Measurements from ENCODE around the gene NAT8L.
"Not testable (repeated sequence)": the region's sequence is repeated elsewhere in the genome, so short reads cannot be mapped to it uniquely, and the experiment has no call there.

NAT8L gene, protein sequence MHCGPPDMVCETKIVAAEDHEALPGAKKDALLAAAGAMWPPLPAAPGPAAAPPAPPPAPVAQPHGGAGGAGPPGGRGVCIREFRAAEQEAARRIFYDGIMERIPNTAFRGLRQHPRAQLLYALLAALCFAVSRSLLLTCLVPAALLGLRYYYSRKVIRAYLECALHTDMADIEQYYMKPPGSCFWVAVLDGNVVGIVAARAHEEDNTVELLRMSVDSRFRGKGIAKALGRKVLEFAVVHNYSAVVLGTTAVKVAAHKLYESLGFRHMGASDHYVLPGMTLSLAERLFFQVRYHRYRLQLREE

DNA sequence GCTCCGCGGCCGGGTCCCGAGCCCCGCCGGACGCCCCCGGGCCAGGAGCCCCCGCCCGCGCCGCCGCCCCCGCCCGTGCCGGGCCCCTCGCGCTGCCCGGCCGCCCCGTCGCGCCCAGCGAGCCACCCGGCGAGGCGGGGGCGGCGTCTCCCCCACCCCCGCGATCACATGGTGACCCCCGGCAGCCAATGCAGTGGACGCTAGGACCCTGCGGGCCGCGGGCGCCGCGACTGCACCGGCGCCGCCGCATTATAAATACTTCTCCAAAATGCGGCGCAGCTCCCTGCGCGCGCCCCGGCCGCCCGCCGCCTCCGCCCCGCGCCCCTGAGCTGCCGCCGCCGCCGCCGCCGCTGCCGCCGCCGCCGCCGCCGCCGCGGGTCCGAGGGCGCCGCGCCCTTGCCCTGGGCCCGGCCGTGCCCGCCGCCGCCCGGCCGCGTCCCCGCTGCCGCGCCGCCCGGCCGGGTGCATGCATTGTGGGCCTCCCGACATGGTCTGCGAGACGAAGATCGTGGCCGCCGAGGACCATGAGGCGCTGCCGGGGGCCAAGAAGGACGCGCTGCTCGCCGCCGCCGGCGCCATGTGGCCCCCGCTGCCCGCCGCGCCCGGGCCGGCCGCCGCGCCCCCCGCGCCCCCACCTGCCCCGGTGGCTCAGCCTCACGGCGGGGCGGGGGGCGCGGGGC is at the start of gene NAT8L:
Gene NAT8L (plus strand): TSS at position 282 of the 680 bp plus-strand sequence. CDS start 185 bp downstream, at position 467.
- DNase-seq (ENCODE audit: low read depth, low spot score), result no peak

DNA sequence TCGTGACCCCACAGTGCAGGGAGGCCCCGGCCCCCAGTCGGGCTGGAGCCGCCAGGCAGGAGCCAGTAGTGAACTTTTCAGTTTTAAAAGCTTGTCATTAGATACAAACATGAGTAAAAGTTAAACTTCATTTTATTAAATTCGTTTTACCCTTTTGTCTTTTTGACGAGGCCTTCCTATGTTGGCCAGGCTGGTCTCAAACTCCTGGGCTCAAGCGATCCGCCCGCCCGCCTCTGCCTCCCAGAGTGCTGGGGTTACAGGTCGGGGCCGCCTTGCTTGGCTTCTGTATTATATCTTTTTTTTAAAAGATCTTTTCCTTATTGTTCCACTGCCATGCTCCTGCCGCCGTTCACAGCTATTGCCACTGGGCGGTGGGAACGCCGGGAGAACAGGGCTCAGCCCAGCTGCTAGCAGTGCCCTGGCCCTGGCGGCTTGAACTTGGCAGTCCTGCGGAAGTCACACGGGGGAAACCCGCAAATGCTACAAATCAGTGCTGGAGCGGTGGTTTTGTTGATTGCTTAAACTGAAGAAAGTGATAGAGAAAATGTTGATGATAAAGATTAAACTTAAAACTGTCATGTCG is 49.4 kb upstream of the NAT8L start:
- DNase-seq (ENCODE audit: low read depth, low spot score), result no peak

DNA sequence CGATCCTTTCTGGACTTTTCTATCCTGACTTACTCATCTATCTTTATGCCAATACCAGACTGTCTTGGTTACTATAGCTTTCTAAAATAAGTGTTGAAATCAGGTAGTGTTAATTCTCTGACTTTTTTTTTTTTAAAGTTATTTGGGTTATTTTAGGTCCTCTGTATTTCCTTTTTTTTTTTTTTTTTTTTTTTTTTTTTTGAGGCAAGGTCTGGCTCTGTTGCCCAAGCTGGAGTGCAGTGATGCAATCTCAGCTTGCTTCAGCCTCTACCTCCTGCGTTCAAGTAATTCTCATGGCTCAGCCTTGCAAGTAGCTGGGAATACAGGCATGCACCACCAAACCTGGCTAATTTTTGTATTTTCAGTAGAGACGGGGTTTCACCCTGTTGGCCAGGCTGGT is 47.5 kb upstream of the NAT8L start:
- no peak for DNase-seq (ENCODE audit: low read depth, low spot score)

DNA sequence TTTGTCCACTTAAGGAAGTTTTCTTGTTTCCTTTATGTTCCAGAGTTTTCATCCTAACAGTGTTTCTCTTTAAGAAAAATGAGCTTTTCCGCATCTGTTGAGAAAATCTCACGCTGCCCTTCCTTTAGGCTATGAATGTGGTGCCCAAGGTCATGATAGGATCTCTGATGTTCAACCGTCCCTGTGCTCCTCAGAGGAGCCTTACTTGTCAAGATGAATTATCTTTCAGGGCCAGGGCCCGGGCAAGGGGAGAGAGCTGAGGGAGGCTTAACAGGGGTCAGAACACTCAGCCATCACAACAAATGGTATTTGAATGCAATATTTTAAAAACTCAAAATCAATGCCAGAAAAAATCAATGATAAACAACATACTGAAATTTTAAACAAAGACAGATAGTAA is 44.1 kb upstream of the NAT8L start:
- DNase-seq (ENCODE audit: low read depth, low spot score), result no peak

DNA sequence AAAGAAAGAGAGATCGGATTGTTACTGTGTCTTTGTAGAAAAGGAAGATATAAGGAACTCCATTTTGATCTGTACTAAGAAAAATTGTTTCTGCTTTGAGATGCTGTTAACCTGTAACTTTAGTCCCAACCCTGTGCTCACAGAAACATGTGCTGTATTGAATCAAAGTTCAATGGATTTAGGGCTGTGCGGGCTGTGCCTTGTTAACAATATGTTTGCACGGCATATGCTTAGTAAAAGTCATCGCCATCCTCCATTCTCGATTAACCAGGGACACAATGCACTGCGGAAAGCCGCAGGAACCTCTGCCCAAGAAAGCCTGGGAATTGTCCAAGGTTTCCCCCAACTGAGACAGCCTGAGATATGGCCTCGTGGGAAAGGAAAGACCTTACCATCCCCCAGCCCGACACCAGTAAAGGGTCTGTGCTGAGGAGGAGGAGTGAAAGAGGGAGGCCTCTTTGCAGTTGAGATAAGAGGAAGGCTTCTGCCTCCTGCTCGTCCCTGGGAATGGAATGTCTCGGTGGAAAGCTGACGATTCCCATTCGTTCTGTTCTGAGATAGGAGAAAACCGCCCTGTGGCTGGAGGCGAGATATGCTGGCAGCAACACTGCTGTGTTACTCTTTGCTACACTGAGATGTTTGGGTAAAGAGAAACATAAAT is 37.6 kb upstream of the NAT8L start:
- not testable (repeated sequence) for DNase-seq (ENCODE audit: low read depth, low spot score)

DNA sequence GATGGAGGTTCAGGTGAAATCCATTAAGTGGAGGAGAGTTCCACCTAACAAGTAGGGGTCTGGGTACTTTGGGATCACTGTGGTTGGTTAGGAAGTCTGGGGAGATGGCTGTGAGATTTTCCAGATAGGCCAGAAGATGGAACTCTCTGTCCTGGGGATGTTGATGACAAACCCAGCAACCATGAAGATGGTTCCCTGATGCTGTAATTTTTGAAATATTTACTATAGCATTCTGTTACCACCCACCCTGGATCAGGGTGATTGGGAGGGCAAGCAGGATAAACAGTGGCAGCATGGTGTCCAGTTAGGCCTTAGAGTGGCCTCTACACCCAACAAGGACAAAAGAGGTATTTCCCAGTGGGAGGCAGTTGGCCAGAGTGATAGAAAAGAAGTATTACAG is 34.4 kb upstream of the NAT8L start:
- DNase-seq (ENCODE audit: low read depth, low spot score), result no peak

DNA sequence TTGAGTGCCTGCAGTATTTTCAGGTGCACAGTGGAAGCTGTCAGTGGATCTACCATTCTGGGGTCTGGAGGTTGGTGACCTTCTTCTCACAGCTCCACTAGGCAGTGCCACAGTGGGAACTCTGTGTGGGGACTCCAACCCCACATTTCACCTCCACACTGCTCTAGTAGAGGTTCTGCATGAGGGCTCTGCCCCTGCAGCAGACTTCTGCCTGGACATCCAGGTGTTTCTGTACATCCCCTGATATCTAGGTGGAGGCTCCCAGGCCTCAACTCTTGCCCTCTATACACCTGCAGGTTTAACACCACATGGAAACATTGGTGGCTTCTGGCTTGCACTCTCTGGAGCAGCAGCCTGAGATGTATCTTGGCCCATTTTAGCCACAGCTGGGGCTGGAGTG is 33.3 kb upstream of the NAT8L start:
- no peak for DNase-seq (ENCODE audit: low read depth, low spot score)

DNA sequence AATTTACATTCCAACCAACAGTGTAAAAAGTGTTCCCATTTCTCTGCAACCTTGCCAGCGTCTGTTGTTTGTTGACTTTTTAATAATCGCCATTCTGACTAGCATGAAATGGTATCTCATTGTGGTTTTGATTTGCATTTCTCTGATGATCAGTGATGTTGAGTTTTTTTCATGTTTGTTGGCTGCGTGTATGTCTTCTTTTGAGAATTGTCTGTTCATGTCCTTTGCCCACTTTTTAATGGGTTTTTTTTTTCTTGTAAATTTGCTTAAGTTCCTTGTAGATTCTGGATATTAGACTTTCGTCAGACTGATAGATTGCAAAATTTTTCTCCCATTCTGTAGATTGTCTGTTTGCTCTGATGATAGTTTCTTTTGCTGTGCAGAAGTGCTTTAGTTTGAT is 32.0 kb upstream of the NAT8L start:
- DNase-seq (ENCODE audit: low read depth, low spot score), result not testable (repeated sequence)

DNA sequence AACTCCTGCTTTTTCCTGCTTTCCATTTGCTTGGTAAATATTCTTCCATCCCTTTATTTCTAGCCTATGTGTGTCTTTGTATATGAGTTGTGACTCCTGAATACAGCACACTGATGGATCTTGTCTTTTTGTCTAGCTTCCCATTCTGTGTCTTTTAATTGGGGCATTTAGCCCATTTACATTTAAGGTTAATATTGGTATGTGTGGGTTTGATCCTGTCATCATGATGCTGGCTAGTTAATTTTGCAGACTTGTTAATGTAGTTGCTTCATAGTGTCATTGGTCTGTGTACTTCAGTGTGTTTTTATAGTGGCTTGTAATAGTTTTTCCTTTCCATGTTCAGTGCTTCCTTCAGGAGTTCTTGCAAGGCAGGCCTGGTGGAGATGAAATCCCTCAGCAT is 28.0 kb upstream of the NAT8L start:
- DNase-seq (ENCODE audit: low read depth, low spot score), result not testable (repeated sequence)

DNA sequence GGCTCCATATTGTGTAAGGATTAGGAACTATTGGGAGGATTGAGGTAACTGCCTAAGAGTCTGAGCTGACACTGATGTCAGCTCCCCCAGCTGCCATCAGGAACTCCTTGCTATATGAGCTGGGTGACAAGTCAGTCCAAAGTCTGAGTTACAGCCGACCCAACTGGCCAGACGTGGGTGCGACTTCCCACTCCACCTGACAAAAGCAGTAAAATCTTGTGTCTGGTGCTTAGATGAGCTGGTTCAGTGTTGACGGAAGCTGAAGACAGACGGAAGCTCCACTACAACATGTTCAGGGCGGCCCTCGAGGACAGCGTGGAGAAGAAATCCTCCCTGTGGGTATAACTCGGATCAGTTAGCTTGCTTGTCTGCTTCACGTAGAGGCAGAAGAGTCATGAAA is 22.8 kb upstream of the NAT8L start:
- DNase-seq (ENCODE audit: low read depth, low spot score), result no peak

DNA sequence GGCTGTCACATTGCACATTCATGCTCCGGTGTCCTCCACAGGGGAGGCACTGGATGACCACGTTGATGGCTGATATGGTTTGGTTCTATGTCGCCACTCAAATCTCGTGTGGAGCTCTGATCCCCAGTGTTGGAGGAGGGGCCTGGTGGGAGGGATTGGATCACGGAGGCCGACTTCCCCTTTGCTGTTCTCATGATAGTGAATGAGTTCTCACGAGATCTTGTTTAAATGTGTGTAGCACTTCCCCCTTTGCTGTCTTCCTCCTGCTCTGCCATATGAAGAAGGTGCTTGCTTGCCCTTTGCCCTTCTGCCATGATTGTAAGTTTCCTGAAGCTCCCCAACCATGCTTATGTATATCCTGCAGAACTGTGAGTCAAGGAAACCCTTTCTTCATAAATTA is 22.3 kb upstream of the NAT8L start:
- no peak for DNase-seq (ENCODE audit: low read depth, low spot score)

DNA sequence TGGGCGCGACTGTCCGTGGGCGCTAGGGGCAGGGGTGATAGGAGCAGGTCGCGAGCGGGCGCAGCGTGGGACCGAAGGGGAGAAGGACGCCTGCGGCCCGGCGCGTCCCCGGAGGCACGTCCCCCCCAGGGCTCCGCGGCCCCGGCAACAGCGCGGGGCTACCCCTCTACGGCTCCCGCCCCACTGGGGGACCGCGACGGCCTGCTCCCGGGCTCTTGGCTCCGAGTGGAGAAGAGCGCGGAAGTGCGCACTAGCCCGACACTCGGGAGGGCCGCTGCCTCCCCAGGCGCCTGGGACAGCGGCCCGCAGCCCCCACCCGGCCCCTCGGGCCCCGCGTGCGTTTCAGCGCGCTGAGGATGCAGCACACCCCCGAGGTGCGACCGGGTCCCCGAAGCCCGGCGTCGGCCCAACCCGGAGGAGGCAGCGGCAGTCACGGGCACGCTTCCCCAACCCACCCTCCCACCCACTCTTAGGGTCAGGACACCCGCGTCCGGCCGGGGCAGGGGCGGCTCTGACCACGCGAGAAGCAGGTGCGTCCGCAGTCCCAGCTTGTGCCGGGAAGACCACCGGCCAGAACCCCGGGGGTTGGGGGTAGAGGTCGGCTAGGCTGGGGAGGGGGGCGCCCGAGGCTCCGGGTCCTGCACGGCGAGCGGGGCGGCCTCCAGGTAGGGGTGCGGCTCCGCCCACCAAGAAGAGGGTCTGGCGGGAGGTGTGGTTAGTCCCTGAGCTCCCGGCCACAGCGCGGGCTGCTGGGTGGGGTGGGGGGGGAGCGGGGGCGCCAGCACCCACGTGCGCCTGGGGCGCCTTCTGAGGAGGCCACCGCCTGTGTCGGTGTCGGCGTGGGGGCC is 18.5 kb upstream of the NAT8L start:
- no peak for DNase-seq (ENCODE audit: low read depth, low spot score)

DNA sequence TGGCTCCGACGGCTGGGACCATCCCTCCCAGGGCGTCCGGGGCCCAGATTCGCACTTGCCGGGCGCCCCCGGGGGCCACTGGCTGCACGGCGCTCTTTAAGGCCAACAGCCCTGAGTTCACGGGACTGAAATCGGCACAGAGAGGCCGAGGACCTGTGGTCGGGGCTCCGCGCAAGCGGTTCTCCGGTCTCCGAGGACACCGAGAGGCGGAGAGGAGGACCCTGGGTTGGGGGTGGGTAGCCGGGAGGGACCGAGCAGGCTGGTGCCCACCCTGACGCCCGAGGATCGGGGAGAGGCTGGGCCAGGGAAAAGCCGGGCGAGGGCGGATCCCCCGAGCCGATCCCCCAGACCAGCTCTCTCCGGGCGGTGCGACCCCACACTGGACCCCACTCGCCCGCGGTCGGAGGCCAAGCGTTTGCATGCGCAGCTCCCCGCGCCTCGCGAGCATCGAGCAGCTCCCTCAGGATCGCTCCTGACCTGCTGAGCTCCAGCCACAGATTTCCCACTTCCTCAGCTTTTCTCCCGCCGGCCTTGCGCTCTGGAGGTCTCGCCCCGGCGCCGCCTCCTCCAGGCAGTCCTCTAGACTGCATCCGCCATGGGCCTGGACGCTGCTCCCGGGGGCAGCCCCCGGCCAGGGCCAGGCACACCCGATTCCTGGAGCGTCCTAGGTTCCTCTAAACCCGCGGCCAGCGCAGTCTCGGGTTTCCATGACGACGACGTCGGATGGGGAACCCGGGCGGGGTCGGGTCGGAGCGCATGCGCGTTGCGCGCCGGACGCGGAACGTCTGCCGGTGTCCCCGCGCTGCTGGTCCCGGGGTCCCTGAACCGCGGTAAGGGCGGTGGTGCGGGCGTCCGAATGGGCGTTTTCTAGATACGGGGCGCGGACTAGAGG is 17.6 kb upstream of the NAT8L start:
- peak; percentile 64 for DNase-seq (ENCODE audit: low read depth, low spot score)

DNA sequence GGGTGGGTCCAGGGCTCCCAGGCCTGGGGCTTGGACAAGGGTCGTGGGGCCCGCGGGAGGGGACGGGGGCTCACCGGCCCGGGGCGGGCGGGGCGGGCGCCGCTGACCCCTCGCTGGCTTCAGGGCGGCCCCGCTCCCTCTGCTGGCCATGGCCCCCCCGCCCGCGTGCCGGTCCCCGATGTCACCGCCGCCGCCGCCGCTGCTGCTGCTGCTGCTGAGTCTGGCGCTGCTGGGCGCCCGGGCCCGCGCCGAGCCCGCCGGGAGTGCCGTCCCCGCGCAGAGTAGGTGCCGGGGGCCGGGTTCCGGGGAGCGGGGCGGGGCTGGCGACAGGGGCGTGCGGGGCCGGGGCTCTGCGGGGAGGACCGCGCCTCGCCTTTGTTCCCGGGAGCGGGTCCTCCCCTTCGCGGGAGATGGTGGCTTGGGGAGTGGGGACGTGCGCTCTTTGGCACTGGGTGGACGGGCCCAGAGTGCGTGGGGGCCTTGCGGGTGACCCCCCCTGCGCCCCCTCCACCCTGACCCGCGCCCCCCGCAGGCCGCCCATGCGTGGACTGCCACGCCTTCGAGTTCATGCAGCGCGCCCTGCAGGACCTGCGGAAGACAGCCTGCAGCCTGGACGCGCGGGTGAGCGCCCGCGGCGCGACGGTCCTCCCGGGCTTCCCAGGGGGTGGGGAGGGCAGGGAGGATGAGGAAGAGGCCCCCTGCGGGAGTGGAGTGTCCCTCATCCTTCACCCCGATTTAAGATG is 16.8 kb upstream of the NAT8L start:
- DNase-seq (ENCODE audit: low read depth, low spot score), result no peak

DNA sequence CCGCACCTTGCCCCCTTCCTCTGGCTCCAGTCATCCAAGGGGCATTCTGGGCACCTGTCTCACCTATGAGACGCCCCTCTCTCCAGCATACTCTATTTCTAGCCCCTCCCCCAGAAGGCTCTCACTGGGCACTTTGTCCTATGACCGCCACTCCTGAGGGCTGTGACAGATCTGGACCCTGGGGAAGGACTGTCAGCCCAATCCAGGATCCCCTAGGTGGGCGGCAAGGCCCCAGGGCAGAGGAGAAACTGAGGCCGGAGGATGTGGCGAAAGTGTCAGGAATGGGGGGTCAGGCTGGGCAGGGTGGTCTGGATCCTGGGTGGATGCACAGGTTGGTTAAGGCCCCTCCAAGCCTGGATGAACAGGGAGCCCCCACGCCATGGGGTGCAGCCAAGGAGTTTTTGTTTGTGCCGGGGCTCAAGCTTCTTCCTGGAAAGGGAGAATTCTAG is 16.2 kb upstream of the NAT8L start:
- no peak for DNase-seq (ENCODE audit: low read depth, low spot score)

DNA sequence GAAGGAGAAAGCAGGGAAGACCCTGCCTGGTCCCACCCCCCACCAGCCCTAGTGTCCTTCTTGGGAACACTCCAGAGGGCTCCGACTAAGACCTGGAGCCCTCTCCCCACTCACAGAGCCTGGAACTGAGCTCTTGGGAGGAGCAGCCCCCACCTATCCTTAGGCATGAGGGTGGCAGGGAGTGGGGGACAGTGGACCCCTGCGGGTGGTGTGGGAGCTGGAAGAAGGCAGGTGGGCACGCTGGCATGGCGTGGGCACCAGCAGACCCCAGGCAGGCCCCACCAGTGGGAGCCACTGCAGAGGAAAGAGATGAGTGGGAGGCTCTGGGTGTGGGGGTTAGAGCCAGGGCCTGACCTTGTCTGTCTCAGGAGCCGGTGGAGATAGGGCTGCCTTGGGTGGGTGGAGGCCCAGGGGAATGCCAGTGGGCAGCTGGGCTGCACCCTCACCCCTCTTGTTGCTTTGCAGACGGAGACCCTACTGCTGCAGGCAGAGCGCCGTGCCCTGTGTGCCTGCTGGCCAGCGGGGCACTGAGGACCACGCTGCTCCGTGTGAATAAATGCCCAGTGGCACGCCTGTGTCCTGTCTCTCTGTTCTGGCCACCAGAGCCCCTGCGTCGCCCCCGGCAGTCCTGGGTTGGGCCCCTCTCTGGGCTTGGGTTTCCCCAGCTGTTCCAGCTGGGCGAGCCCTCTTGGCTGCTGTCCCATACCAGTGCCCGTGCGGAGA is 15.6 kb upstream of the NAT8L start:
- no peak for DNase-seq (ENCODE audit: low read depth, low spot score)

DNA sequence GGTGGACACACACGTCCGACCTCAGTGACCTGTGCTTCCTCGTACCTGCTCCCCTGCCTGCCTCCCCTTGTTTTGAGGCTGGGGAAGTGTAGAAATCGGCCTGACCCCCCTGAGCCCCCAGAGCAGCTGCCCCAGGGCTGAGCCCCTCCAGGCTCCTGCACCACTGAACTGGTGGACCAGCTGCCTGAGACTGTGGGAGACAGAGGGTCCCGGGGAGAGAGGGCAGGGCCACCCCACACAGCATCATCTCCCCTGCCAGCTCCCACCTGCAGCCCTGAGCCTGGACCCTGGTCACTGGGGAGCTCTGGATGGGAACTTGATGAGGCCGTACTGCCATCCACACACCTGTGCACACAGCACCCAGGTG is 15.0 kb upstream of the NAT8L start:
- DNase-seq (ENCODE audit: low read depth, low spot score), result no peak

DNA sequence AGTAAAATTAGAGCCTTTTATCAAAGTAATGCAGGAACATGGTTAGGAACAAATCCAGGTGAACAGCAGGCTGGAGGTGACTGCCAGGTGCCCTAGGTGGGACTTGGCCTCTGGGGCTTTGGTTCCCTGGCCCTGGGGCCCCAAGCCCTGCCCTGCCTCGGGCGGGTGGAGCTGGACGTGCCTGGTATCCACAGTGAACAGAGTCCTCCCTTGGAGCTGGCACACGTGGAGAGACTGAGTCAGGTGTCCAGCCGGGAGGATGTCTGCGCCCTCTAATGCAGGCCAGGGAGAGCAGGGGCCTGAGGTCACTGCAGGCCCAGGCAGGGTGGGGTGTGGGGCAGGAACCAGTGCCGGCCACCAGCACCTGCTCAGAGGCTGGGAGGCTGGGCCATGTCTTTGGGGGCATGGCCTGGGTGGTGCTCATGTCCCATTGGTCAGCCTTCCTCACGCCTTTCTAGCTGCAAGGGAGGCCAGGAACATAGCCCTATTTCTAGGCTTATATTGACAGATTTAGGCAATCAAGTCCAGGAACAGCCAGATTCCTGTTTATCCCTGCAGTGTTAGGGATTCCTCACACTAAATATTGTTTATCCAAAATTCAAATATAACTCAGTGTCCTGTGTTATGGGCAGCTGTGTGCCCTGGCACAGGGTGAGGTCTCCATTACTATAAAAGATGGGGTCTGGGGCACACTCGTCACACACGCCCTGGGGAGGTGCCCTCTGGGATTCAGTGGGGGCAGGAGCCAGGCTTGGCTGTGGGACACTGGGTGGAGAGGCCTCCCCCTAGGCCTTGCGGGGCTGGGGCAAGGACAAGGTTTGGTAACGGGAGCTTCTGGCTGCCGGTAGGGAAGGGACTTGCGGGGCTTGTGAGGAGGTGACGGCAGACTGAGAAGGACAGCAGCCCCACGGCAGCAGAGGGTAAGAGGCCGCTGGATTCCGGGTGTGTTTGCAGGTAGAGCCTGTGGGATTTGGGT is 14.3 kb upstream of the NAT8L start:
- no peak for DNase-seq (ENCODE audit: low read depth, low spot score)

Data from activated CD4-positive, CD25-positive, alpha-beta regulatory T cell treated with anti-CD3 and anti-CD28 coated beads, Interleukin-2, amount 50 U/mL, for 16 hours (primary cell).